Adrenal gland (tissue), 5 donors: ENCODE measurements around the gene ZMYND15.

ENCODE experiments used
- CTCF ChIP-seq, 6 experiments: fragments of 450-650 bp in 4 of 6; fragments of 200-600 bp in 2 of 6; sonication (generic) in 1 of 6; IDR thresholded peaks; 1 replicate in 5 of 6; 2 replicates in 1 of 6; pipeline versions ENCODE4 v1.5.1 to v1.8.0; 2016 to 2021; ENCODE audit warnings: antibody characterized with exemption in 6 of 6, mild to moderate bottlenecking in 2 of 6, moderate library complexity in 1 of 6
- POLR2A ChIP-seq, 2 donors: fragments of 450-650 bp; IDR thresholded peaks; one replicate each; pipeline ENCODE4 v1.6.1; 2017; ENCODE audit warnings: antibody characterized with exemption in 2 of 2, mild to moderate bottlenecking in 2 of 2, moderate library complexity in 1 of 2
- donor health status: DM: no; HTN: no; CAD: no.

DNA sequence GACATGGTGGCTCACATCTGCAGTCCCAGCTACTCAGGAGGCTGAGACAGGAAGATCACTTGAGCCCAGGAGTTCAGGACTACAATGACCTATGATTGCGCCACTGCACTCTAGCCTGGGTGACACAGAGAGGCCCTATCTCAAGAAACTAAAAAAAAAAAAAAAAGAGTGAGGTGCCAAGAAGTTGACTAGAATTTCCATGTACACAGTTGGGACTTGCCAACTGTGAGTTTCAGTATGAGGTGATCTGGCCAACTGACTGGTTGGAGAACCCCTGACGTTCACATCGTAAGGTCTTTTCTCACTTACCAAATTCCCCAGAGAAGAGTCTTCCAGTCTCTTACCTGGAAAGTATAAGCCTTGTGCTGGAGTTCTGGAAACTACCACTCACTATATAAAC is 11.5 kb upstream of the ZMYND15 start:
- no peak for TF ChIP-seq POLR2A (IDR thresholded peaks at IDR 0.05)
- TF ChIP-seq CTCF (IDR thresholded peaks at IDR 0.05), result no peak
